GM12874 (cell line): ENCODE data around the gene NRM.

ENCODE experiments used
- TF ChIP-seq, protein P1 (sequence below): IDR thresholded peaks from 2 replicates; pipeline ENCODE4 v1.5.1; 2011; ENCODE audit warnings: low read depth, mild to moderate bottlenecking, control low read depth, low read length, moderate library complexity; ENCODE audit not compliant: insufficient read depth

Gene NRM

DNA sequence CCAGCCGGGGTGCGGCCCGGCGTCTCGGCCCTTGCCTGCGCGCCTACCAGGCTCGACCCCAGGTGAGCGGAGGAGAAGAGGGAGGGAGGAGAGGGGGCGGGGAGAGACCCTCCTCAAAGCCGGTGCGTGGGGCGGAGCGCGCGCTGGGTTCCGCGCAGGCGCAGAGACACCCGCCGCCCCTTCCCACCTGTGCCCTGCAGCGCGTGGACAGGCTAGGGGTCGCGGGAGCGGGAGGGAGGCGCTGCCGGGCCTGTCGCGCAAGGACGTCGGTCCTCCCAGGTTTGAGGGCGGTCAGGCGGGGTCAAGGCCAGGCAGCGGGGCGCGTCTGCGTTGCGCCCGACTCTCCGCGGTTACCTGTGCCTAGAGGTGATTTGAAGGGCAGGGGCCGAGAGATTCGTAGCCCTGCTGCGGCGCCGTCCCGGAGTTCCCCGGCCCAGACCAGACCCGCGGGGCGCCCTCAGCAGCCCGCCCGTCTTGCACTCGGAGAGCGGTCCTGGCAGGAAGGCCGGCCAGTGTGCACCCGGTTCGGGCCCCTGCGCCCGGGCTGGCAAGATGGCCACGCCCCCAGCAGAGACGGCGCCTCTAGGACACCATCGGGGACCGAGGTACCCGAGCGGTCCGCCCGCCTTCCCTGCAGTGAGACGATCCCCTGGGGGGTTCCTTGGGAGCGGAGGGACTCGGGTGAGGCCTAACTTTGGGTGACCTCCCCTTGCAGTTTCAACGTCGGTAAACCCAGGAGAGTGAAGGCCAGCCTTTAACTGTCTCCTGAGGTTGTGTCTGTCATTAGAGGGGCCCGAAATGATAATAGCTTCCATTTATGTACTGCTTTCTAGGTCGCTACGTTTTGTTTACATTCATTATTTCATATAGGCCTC, 43.3 kb downstream of the NRM start:
- TF ChIP-seq, protein P1, sequence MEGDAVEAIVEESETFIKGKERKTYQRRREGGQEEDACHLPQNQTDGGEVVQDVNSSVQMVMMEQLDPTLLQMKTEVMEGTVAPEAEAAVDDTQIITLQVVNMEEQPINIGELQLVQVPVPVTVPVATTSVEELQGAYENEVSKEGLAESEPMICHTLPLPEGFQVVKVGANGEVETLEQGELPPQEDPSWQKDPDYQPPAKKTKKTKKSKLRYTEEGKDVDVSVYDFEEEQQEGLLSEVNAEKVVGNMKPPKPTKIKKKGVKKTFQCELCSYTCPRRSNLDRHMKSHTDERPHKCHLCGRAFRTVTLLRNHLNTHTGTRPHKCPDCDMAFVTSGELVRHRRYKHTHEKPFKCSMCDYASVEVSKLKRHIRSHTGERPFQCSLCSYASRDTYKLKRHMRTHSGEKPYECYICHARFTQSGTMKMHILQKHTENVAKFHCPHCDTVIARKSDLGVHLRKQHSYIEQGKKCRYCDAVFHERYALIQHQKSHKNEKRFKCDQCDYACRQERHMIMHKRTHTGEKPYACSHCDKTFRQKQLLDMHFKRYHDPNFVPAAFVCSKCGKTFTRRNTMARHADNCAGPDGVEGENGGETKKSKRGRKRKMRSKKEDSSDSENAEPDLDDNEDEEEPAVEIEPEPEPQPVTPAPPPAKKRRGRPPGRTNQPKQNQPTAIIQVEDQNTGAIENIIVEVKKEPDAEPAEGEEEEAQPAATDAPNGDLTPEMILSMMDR, result no peak

DNA sequence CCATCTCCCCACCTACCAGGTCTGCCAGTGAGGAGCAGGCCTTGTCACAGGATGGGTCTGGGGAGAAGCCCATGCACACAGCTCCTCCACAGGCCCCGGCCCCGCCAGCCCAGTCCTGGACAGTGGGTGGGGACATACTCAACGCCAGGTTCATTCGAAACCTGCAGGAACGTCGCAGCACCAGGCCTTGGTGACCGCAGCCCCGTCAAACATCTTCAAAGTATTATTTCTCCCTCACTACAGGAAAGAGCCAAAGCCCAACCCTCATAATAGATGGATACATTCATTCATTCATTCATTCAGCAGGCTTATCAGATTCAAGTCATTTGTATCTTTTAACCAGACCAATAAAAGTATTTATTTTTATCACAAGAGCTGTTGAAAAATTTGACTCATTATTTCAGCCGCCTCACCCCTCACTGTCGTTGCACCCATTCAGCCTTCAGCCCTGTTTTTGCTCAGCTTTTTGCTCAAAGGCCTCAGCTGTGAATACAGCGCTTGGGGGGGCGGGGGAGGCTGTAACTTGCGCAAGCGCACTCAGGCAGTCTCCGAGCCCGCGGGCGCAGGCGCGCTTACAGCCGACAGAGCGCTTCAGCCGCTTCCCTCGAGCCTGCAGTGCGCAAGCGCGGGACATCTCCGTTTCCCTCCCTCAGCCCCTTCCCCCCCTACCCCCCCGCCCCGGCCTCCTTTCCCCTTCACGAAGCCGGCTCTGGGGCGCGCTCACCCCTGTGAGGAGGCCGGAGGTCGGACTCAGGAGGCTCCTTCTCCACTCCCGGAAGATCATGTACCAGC, 44.1 kb downstream of the NRM start, which contains the start of gene C6orf136:
TSS of gene C6orf136 (plus strand) at position 684 of the 792 bp plus-strand sequence. CDS start at position 783, 99 bp downstream.
- TF ChIP-seq, protein P1, result no peak

DNA sequence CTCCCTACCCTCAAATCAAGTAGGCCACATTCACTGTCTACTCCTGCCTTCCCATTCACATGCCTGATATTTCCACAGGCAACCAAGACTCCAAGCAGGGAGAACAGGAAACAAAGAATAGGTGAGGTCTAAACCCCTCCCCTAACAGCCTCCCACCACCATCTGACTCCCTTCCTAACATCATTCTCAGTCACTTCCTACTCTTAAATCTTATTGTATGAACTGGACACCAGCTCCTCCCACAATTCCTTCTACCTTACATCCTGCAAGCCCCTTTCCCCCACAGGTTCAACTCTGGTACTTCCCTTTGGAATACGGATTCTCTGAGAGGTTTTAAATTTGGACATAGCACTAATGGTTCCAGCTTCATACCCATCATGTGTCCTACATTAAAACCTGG, 44.8 kb downstream of the NRM start:
- TF ChIP-seq, protein P1, result no peak

DNA sequence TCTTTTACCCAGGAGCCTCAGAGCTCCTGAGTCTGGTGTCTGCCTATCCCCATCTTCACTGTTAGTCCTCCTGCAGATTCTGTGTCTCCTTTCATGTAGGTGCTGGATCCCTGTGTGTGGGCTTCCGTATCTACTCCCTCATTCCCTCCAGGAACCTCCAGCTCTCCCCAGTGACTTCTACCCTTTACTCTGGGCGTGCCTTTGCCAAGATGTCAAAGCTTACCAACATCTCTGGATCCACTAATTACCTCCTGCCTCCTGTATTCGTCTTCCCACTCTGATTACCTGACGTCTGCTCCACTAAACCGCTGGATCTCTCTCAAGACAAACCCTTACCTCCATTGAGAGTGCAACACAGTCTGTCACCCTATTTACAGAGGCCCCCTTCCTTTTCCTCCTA, 46.0 kb downstream of the NRM start:
- TF ChIP-seq, protein P1, result no peak

DNA sequence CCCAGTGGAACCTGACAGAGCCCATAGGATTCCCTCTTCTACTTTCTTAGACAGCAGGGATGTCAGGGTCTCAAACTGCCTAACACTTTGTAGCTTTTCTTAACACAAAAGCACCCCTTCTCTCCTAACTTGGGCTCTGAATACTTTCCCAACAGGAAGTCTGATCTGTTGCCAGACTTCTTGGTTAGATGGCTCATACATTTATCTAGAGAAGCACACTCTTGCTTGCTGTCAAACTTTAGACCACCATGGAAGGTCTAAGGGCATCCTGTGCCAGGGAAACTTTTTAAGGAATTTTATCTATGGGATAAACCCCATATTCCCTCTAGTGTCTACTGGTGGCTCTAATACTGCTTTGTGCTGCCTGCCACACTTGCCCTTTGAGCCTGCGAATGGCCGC, 47.1 kb downstream of the NRM start:
- TF ChIP-seq, protein P1, result no peak

DNA sequence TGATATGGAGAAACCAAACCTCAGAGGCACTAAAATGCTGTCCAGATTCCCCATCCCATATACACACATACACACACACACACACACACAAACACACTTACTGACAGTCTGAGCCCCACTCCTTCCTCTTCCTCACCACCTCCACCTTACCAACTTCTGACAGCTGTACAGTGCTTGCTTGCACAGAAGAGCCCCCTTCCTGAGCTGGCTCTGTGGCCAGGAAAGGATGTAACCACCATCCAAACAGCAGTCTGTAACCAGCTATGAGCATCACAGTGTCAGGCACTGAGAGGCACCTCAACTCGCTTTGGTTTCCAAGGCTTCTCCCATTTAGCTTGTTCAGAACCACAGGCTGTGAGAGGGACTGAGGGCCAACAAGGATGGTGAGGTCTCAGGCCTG, 49.7 kb downstream of the NRM start:
- TF ChIP-seq, protein P1, result no peak

DNA sequence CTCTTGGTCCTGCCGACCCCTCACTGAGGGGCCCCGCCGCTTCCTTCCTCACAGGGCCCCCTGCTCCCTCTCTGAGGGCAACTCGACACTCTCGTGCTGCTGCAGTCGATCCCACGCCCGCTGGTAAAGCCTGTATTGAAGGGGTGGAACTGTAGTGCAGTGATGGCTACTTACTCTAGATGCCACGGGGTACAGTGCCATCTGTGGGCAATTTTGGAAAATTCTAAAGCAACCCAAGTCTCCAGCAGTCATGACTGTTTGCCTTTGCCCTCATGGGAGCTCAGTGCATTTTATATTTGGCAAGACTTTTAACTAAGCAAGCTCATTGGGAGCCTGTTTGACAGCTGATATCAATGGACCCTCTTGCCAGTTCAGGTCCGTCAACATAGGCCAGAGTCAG, 50.3 kb downstream of the NRM start:
- TF ChIP-seq, protein P1, result no peak
